GM19239 (cell line): ENCODE measurements around the gene TMEM213.

Experiments used
- DNase-seq: peaks from one replicate; pipeline ENCODE4 v3.0.0; 2011; ENCODE audit warnings: low spot score; ENCODE audit not compliant: insufficient read length
- FAIRE-seq: peaks from 2 replicates; lab custom pipeline; 2011; peaks lifted over from hg19 to GRCh38; lab: Jason Lieb, UNC

The TMEM213 gene

DNA sequence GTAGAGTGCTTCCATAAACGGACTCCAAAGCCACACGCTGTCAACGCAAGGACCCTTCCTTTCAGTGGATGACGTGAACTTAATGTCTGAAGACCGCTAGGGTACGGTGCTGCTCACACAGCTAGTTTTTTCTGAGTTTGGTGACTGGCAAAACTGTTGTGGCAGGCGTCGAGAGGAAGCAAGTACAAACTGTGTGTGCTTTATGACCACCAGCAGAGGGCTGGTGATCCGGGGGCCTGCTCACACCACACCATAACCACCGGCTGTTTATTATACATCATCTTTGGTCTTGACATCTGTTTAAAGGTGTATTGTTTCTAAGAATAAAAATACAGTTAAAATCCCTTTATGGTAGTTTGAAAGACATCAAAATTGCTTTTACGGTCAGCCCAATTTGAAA is 37.3 kb downstream of the TMEM213 start:
- no peak for FAIRE-seq

DNA sequence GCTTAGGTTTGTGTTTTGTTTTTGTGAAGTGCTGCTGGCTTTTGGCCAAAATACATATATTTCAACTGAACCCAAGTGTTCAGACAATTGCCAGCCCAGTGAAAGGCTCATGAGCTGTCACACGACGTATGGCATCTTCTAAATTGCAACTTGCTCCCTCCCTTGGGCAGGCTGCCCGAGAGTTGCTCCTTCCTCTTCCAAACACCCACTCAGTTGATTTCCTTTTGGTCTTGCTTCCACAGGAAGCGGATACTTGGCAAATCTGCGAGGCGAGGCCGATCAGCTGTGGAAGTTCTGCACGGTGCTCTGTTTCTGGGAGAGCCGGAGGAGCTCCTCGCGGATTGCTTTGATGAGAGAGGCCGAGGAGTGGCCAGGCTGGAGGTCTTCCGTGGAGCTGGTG is 39.8 kb downstream of the TMEM213 start:
- no peak for DNase-seq
- no peak for FAIRE-seq

More for the DNA sequence above, 37.3 kb downstream of the TMEM213 start:
- DNase-seq = no peak

GRCh38 chr7:138838166-138838565 is 40.4 kb downstream of the TMEM213 start:
- FAIRE-seq = no peak
- DNase-seq = no peak

- DNase-seq (no peak), FAIRE-seq (no peak)
Measured at GRCh38 chr7:138842111-138842510, 44.3 kb downstream of the TMEM213 start.

- FAIRE-seq (no peak), DNase-seq (no peak)
Measured at GRCh38 chr7:138843632-138844580, 46.1 kb downstream of the TMEM213 start.

DNA sequence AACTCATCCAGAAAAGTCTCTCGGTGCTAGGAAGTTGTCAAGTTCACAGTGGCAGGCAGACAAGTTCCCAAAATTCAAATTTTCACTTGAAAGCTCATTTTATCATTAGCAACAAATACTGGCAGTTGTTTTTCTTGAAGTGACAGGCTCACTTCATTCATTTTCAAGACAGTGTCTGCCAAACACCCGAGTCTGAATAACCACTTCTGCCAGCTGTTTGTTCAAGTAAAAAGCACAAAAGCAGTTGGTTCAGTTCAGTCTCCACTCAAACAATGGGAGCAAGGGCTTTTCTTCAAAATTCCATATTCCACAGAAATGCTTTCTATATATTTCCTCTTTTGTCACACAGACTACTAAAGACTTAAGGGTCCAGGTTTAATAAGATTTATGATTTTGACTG is 47.9 kb downstream of the TMEM213 start:
- no peak for DNase-seq
- no peak for FAIRE-seq

DNA sequence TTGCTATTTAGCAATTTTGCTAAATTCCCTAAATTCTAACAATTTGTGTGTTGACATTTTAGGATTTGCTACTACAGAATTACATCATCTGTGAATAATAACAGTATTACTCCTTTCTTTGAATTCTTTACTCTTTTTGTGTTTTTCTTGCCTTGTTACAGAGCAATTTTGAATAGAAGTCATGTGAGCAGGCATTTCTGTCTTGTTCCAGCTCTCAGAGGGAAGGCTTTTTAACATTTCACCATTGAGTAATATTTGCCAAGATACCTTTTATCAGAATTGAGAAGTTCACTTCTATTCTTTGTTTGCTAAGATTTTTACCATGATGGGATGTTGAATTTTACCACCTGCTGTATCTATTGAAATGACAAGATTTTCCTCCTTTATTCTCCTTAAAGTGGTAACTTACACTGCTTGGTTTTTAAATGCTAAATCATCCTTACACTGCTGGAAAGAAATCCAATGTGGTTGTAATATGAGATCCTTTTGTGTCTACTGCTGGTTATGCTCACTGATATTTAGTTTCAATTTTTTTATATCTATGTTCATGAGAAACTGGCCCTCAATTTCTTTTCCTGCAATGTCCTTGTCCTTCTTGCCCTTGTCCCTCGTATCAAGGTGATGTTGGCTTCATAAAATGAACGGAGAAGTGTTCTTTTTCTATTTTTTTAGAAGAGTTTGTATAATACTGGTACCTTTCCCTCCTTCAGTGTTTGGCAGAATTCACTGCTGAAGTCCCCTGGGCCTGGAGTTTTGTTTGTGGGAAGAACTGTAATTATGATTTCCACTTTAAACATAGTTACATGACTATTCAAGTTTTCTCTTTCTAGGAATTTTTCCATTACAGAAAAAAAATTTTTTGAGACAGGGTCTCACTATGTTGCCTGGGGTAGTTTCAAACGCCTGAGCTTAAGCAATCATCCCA is 50.5 kb downstream of the TMEM213 start:
- DNase-seq (no peak), FAIRE-seq (no peak)

DNA sequence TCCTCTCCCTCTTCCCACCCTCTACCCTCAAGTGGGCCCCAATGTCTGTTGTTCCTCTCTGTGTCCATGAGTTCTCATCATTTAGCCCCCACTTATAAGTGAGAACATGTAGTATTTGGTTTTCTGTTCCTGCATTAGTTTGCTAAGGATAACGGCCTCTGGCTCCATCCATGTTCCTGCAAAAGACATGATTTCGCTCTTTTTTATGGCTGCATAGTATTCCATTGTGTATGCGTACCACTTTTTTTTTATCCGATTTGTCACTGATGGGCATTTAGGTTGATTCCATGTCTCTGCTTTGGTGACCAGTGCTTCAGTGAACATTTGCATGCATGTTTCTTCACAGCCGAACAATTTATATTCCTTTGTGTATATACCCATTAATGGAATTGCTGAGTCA is 51.9 kb downstream of the TMEM213 start:
- no peak for DNase-seq
- FAIRE-seq = no peak

- DNase-seq = no peak
- FAIRE-seq = no peak
Measured at GRCh38 chr7:138852469-138852868, 54.7 kb downstream of the TMEM213 start.

DNA sequence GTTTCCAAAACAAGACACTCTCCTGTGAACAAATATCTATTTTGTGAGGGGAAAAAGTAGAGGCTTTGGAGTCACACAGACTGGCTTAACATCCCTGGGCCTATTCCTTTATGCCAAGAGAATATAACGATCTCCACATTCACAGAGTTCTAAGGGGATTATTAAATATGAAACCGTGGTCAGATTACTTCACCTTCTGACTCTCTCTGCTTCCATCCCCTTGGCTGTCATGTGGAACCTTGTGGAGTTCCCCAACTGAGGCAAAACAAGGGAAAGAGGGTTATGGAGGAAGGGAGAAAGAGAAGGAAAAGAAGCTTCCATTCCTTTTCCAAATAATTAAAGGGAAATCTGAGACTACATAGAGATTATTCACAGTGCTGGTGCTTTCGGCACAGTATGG is 55.7 kb downstream of the TMEM213 start:
- DNase-seq (no peak), FAIRE-seq (peak; percentile 21)

- FAIRE-seq (no peak), DNase-seq (no peak)
Measured at GRCh38 chr7:138854115-138854645, 56.4 kb downstream of the TMEM213 start.

- DNase-seq (no peak), FAIRE-seq (no peak)
Measured at GRCh38 chr7:138857728-138858127, 59.9 kb downstream of the TMEM213 start.

GRCh38 chr7:138861051-138861450 is 63.3 kb downstream of the TMEM213 start:
- FAIRE-seq (no peak), DNase-seq (no peak)

DNA sequence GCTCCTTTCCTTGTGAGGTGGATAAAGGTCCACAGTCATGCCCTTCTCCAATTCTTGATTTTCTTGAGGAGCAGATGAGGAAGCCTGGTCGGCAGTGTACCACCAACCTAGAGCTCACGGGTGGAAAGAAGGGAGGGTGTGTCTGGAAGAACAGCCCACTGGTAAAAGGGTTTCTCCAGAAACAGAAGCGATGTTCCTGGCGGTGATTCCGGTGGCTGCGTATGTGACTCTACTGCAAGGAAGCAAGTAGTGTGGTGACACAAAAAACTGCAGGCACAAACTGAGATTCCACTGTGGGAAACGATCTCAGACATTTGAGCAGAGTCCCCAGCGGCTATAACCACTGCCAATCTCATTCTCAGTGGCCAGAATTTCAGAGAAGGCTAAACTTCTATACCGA is 66.1 kb downstream of the TMEM213 start:
- FAIRE-seq = no peak
- DNase-seq = no peak

DNA sequence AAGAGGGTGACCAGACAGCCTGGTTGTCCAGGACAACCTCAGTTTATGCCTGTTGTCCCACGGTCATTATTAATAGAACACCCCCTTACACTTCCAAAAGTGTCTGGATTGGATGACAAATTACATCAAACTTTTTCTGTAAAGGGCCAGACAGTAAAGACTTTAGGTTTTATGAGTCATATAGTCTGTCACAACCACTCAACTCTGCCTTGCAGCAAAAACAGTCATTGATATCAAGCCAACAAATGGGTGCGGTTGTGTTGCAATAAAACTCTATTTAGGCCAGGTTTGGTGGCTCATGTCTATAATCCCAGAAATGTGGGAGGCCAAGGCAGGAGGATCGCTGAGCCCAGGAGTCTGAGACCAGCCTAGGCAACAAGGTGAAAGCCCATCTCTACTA is 66.9 kb downstream of the TMEM213 start:
- no peak for DNase-seq
- FAIRE-seq = no peak

DNA sequence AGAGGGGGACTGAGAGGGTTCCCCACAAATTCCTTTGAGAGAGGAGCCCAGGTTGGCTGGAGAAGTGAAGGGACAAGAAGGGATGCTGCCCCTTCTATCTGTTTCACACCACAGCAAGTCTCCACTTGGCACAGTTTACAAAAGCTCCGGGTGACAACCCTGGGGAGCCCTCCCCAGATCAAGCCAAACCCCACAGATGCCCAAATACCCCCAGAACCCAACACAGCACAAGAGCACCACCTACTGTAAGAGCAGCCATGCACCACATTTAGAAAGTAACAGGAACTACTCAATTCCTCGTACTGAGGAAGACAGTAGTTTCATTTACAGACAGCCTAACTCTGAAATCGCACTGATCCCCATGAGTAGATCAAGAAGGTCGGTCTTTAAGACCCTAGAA is 68.0 kb downstream of the TMEM213 start:
- FAIRE-seq = no peak
- peak; percentile 33 for DNase-seq

- FAIRE-seq = no peak
- no peak for DNase-seq
Measured at GRCh38 chr7:138866353-138866752, 68.6 kb downstream of the TMEM213 start.

DNA sequence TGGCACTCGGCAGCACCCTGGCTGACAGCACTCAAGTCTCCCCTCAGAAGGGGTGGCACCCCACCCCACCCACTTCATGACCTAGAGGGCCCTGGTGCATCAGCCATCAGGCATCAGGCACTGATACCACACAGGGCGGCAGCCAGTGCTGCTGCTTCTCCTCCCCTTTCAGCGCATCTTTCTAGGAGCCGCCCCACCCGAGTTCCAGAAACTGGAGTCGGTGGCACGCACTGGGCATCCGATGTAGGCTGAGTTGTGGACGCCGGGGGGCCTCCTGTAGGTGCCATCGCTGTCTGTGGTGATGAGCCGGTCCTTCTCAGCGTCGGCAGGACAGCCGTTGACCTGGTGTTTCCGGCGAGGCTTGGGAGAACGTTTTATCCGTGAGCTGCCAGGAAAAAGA is 70.0 kb downstream of the TMEM213 start:
- no peak for FAIRE-seq

GRCh38 chr7:138868711-138869110 is 70.9 kb downstream of the TMEM213 start:
- DNase-seq (no peak), FAIRE-seq (no peak)

More for the DNA sequence above, 70.0 kb downstream of the TMEM213 start:
- DNase-seq = no peak

- DNase-seq = no peak
- FAIRE-seq = no peak
Measured at GRCh38 chr7:138869353-138869752, 71.6 kb downstream of the TMEM213 start.
